Esophagus muscularis mucosa (tissue), 4 donors: Measurements from ENCODE around the gene SAMD4A.

Source experiments
- EP300 ChIP-seq: sonication (generic); formaldehyde crosslinking; IDR thresholded peaks from one replicate; pipeline ENCODE4 v1.6.1; 2017; ENCODE audit warnings: antibody characterized with exemption
- POLR2A ChIP-seq: fragments of 450-650 bp; IDR thresholded peaks from one replicate; pipeline ENCODE4 v1.6.1; 2017; ENCODE audit warnings: antibody characterized with exemption, moderate library complexity, mild to moderate bottlenecking, low read depth
- POLR2AphosphoS5 ChIP-seq, 2 donors: sonication (generic); formaldehyde crosslinking; IDR thresholded peaks; one replicate each; pipeline ENCODE4 v1.6.1; 2017; ENCODE audit warnings: antibody characterized with exemption in 2 of 2
- TF ChIP-seq, protein P1 (sequence below), 3 experiments: fragments of 200-600 bp in 2 of 3; fragments of 450-650 bp in 1 of 3; sonication (generic) in 2 of 3; IDR thresholded peaks; one replicate each; pipeline ENCODE4 v1.5.1; 2017 to 2019; ENCODE audit warnings: antibody characterized with exemption in 3 of 3, mild to moderate bottlenecking in 2 of 3, moderate library complexity in 1 of 3

DNA sequence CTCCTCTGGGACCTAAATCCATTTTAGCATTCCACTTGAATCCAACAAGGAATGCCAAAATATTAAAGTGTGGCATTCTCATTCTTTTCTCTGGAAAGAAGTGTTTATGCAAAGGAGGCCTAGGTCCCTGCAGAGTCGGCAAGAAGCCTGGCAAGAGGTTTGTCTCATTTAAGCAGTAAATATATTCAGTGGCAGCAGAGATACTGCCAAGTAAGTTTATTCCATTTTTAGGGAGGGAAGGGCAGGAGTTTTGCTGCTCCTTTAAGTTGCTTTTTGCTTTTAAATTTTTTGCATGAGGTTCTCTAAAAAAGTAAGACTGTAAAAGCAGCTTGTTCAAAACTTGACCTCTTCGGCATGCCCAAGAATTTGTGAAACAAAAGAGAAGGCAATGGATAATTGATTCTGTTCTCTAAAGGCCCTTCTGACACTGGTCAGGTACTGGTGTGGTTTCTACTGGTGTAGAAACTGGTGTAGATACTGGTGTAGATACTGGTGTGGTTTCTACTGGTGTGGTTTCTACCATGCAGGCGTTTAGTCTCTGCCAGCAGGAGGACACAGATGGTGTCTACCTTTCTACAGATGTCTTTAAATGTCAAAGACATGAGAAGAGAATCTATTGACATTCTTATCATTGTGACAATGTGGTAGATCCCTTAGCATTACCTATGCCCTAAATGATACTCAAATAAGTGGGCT is 107.3 kb downstream of the SAMD4A start:
- TF ChIP-seq, protein P1, sequence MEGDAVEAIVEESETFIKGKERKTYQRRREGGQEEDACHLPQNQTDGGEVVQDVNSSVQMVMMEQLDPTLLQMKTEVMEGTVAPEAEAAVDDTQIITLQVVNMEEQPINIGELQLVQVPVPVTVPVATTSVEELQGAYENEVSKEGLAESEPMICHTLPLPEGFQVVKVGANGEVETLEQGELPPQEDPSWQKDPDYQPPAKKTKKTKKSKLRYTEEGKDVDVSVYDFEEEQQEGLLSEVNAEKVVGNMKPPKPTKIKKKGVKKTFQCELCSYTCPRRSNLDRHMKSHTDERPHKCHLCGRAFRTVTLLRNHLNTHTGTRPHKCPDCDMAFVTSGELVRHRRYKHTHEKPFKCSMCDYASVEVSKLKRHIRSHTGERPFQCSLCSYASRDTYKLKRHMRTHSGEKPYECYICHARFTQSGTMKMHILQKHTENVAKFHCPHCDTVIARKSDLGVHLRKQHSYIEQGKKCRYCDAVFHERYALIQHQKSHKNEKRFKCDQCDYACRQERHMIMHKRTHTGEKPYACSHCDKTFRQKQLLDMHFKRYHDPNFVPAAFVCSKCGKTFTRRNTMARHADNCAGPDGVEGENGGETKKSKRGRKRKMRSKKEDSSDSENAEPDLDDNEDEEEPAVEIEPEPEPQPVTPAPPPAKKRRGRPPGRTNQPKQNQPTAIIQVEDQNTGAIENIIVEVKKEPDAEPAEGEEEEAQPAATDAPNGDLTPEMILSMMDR (IDR thresholded peaks at IDR 0.05), result no peak
- TF ChIP-seq POLR2AphosphoS5 (IDR thresholded peaks at IDR 0.05) (no peak), POLR2A (no peak), EP300 (no peak)
